ENCODE results near the gene TEX29.

The TEX29 gene

GRCh38 chr13:111387945-111388600 is 67.6 kb downstream of the TEX29 start:
- no peak for DNase-seq (ENCODE audit: low read depth)
- in situ Hi-C loops (cut with HindIII; ENCODE audit: low sequenced_read_pairs) = no loop called here
- no peak for TF ChIP-seq CTCF (IDR thresholded peaks at IDR 0.05; ENCODE audit: low read depth, low read length, missing control alignments)
- no peak overlapping the region for H3K4me3 ChIP-seq (ENCODE audit: low read depth, low read length)

GRCh38 chr13:111388851-111389500 is 68.5 kb downstream of the TEX29 start:
- DNase-seq (ENCODE audit: low read depth) = no peak
- in situ Hi-C loops (cut with HindIII; ENCODE audit: low sequenced_read_pairs) = no loop called here
- TF ChIP-seq CTCF (IDR thresholded peaks at IDR 0.05; ENCODE audit: low read depth, low read length, missing control alignments) = no peak
- H3K4me3 ChIP-seq (ENCODE audit: low read depth, low read length) = no peak overlapping the region

GRCh38 chr13:111389621-111390521 is 69.4 kb downstream of the TEX29 start:
- H3K4me3 ChIP-seq (ENCODE audit: low read depth, low read length) = no peak overlapping the region
- no peak for TF ChIP-seq CTCF (IDR thresholded peaks at IDR 0.05; ENCODE audit: low read depth, low read length, missing control alignments)
- in situ Hi-C loops (cut with HindIII; ENCODE audit: low sequenced_read_pairs) = no loop called here
- no peak for DNase-seq (ENCODE audit: low read depth)

GRCh38 chr13:111390522-111391270 is 70.3 kb downstream of the TEX29 start:
- no peak overlapping the region for H3K4me3 ChIP-seq (ENCODE audit: low read depth, low read length)
- no peak for DNase-seq (ENCODE audit: low read depth)
- in situ Hi-C loops (cut with HindIII; ENCODE audit: low sequenced_read_pairs) = no loop called here
- no peak for TF ChIP-seq CTCF (IDR thresholded peaks at IDR 0.05; ENCODE audit: low read depth, low read length, missing control alignments)

GRCh38 chr13:111392486-111392885 is 72.0 kb downstream of the TEX29 start:
- DNase-seq (ENCODE audit: low read depth) = no peak
- TF ChIP-seq CTCF (IDR thresholded peaks at IDR 0.05; ENCODE audit: low read depth, low read length, missing control alignments) = no peak
- in situ Hi-C loops (cut with HindIII; ENCODE audit: low sequenced_read_pairs) = no loop called here
- H3K4me3 ChIP-seq (ENCODE audit: low read depth, low read length) = no peak overlapping the region

GRCh38 chr13:111393221-111393790 is 72.9 kb downstream of the TEX29 start:
- TF ChIP-seq CTCF (IDR thresholded peaks at IDR 0.05; ENCODE audit: low read depth, low read length, missing control alignments) = no peak
- no peak overlapping the region for H3K4me3 ChIP-seq (ENCODE audit: low read depth, low read length)
- in situ Hi-C loops (cut with HindIII; ENCODE audit: low sequenced_read_pairs) = no loop called here
- DNase-seq (ENCODE audit: low read depth) = no peak
